Fibroblast of lung (primary cell): ENCODE data around the gene NRROS. TPM values are rescaled to one million over a fixed set of nuclear protein-coding genes. Genes with fewer than 3 reads are reported as not detected.

ENCODE experiments used
- DNase-seq, 2 donors: peaks; one replicate each; pipeline versions ENCODE4 v3.0.0 to v3.0.0-alpha.2; 2010; ENCODE audit warnings: low read depth in 2 of 2
- H2AFZ ChIP-seq: 2 replicates; pipeline ENCODE4 v1.5.1; 2012; ENCODE audit warnings: low read length, control low read depth, inconsistent platforms
- H3K27ac ChIP-seq: 2 replicates; pipeline ENCODE4 v1.5.1; 2011; ENCODE audit warnings: low read length, control low read depth; ENCODE audit not compliant: insufficient read depth
- H3K27me3 ChIP-seq: 2 replicates; pipeline ENCODE4 v1.5.1; 2011; ENCODE audit warnings: mild to moderate bottlenecking, low read length; ENCODE audit not compliant: control insufficient read depth, insufficient read depth
- H3K36me3 ChIP-seq: 2 replicates; pipeline ENCODE4 v1.5.1; 2011; ENCODE audit warnings: low read length; ENCODE audit not compliant: control insufficient read depth, insufficient read depth
- H3K4me1 ChIP-seq: 2 replicates; pipeline ENCODE4 v1.5.1; 2011; ENCODE audit warnings: low read length; ENCODE audit not compliant: control insufficient read depth, insufficient read depth; ENCODE audit errors: extremely low read depth
- H3K4me2 ChIP-seq: 2 replicates; pipeline ENCODE4 v1.5.1; 2011; ENCODE audit warnings: low read length, control low read depth; ENCODE audit not compliant: insufficient read depth; ENCODE audit errors: extremely low read depth
- H3K4me3 ChIP-seq, 4 experiments: fragments of 200-600 bp in 1 of 4; sonication (generic) in 1 of 4; replicated peaks in 1 of 4; 2 replicates each; pipeline ENCODE4 v1.5.1; 2011 to 2016; ENCODE audit warnings: low read length in 4 of 4, low read depth in 3 of 4, mild to moderate bottlenecking in 3 of 4, control low read depth in 2 of 4, inconsistent platforms in 1 of 4, mixed read lengths in 1 of 4; ENCODE audit not compliant: insufficient read depth in 1 of 4; ENCODE audit errors: control extremely low read depth in 1 of 4
- H3K79me2 ChIP-seq: 2 replicates; pipeline ENCODE4 v1.5.1; 2012; ENCODE audit warnings: mild to moderate bottlenecking, low read length, inconsistent platforms; ENCODE audit not compliant: control insufficient read depth, insufficient read depth
- H3K9ac ChIP-seq: 2 replicates; pipeline ENCODE4 v1.5.1; 2011; ENCODE audit warnings: mild to moderate bottlenecking, low read length, control low read depth; ENCODE audit not compliant: insufficient read depth
- H3K9me3 ChIP-seq: 2 replicates; pipeline ENCODE4 v1.5.1; 2012; ENCODE audit warnings: low read depth, low read length; ENCODE audit not compliant: control insufficient read depth, insufficient read depth
- H4K20me1 ChIP-seq: 2 replicates; pipeline ENCODE4 v1.5.1; 2011; ENCODE audit warnings: low read length; ENCODE audit not compliant: control insufficient read depth, insufficient read depth; ENCODE audit errors: extremely low read depth
- EZH2 ChIP-seq: IDR thresholded peaks from 2 replicates; pipeline ENCODE4 v1.5.1; 2012; ENCODE audit warnings: low read length, control low read depth, mild to moderate bottlenecking; ENCODE audit errors: missing control alignments
- polyA plus RNA-seq, 2 donors: library from polyadenylated mRNA; depleted of rRNA in 1 of 2; stranded (reverse) in 1 of 2; unstranded in 1 of 2; fragments of >200 nt; gene quantifications; 2 replicates each; pipeline ENCODE4 v1.2.1, GENCODE V29; 2011 to 2012; ENCODE audit warnings: missing spikeins in 1 of 2
- total RNA-seq: library from RNA; depleted of rRNA; stranded (reverse); fragments of >200 nt; gene quantifications from 2 replicates; pipeline ENCODE4 v1.2.1, GENCODE V29; 2014
- TF ChIP-seq, protein P1 (sequence below), 2 donors: IDR thresholded peaks in 1 of 2; conservative IDR thresholded peaks in 1 of 2; 1 replicate in 1 of 2; 2 replicates in 1 of 2; pipeline ENCODE4 v1.5.1; 2011 to 2012; ENCODE audit warnings: low read length in 2 of 2, control low read depth in 1 of 2, inconsistent platforms in 1 of 2, low read depth in 1 of 2, mild to moderate bottlenecking in 1 of 2

NRROS gene
- total and polyA plus RNA-seq, 2 donors (not counting 1 experiment from before 2014, with no cell fraction given), result 0.08 to 0.33 TPM

DNA sequence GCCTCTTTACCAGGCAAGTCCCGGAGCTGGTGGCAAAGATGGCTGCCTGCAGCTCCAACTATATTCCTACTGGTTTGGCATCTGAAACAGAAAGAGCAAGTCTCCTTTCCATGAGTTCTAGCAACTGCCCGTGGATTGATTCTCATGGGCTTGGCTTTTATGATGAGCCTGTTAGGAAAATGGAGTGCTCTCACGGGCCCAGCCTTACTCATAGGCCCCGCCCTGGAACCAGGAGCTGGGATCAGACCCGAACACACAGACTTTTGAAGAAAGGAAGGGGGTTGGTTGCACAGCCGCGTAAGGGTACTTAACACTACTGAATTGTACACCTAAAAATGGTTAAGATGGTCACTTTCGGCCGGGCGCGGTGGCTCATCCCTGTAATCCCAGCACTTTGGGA is 2.9 kb downstream of the NRROS start:
- TF ChIP-seq, protein P1, sequence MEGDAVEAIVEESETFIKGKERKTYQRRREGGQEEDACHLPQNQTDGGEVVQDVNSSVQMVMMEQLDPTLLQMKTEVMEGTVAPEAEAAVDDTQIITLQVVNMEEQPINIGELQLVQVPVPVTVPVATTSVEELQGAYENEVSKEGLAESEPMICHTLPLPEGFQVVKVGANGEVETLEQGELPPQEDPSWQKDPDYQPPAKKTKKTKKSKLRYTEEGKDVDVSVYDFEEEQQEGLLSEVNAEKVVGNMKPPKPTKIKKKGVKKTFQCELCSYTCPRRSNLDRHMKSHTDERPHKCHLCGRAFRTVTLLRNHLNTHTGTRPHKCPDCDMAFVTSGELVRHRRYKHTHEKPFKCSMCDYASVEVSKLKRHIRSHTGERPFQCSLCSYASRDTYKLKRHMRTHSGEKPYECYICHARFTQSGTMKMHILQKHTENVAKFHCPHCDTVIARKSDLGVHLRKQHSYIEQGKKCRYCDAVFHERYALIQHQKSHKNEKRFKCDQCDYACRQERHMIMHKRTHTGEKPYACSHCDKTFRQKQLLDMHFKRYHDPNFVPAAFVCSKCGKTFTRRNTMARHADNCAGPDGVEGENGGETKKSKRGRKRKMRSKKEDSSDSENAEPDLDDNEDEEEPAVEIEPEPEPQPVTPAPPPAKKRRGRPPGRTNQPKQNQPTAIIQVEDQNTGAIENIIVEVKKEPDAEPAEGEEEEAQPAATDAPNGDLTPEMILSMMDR (conservative IDR thresholded peaks at IDR 0.05 in 1 of 2, IDR thresholded peaks at IDR 0.05 in 1 of 2; ENCODE audit: low read depth in 1 of 2, low read length in 2 of 2), result no peak
- TF ChIP-seq EZH2, result no peak
- no peak for DNase-seq
- Histone ChIP-seq H3K79me2 (no peaks in the 10 kb centered on the region), H2AFZ (no peak overlapping the region), H3K4me3 (no peak overlapping the region), H3K9me3 (no peaks in the 10 kb centered on the region), H3K4me1 (no peaks in the 10 kb centered on the region), H3K4me2 (no peak overlapping the region), H4K20me1 (no peaks in the 10 kb centered on the region), H3K27ac (no peak overlapping the region), H3K36me3 (no peaks in the 10 kb centered on the region), H3K27me3 (no peaks in the 10 kb centered on the region), H3K9ac (no peak overlapping the region)

DNA sequence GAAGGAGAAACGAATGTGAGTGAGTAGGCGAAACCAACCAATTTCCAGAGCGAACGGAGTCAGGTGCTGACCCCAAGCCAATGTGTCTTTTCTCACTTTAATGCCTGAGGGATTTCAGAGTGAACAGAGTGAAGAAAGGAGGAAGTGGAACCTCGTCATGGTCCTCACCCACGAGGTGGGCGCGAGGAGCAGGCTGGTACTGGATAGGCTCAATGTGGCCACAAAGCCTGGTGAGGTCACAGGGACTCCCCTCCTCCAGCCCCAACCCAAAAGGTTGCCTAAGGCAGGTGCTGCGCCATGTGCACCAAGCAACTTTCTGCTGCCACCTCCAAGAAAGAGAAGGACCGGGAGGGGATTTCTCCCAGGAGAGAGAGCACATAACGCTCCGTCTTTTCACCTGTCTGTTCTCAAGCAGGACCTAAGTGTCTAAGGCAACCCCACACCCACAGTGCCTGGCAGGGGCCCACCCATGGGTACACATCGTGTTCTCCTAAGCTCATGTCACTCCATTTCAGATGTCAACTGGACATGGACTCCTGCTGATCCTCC is 3.8 kb downstream of the NRROS start:
- Histone ChIP-seq H3K9me3 (no peaks in the 10 kb centered on the region), H3K27me3 (no peaks in the 10 kb centered on the region), H3K9ac (no peak overlapping the region), H3K4me3 (no peak overlapping the region), H3K27ac (no peak overlapping the region), H4K20me1 (no peaks in the 10 kb centered on the region), H3K79me2 (no peaks in the 10 kb centered on the region), H2AFZ (no peak overlapping the region), H3K4me1 (no peaks in the 10 kb centered on the region), H3K4me2 (no peak overlapping the region), H3K36me3 (no peaks in the 10 kb centered on the region)
- TF ChIP-seq, protein P1 (conservative IDR thresholded peaks at IDR 0.05 in 1 of 2, IDR thresholded peaks at IDR 0.05 in 1 of 2; ENCODE audit: low read depth in 1 of 2, low read length in 2 of 2), result no peak
- TF ChIP-seq EZH2, result no peak
- no peak for DNase-seq

DNA sequence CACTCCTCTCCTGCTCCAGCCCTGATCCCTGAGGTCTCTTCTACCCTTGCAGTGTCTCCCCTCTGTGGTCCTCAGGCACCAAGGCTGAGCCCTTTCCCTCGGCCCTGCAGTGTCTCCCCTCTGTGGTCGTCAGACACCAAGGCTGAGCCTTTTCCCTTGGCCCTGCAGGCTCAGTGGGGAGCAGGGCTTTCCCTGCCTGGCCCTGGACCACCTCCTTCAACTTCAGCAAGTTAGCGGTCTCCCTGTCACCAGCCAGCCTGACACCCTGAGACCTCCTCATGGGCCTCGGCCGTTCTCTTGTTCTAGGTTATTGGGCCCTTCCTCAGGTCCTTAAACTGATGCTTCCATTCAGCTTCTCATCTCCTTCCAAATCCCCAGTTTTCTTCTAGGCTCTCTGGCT is 4.3 kb downstream of the NRROS start:
- Histone ChIP-seq H3K4me3 (no peak overlapping the region), H3K27ac (no peak overlapping the region), H3K4me1 (no peaks in the 10 kb centered on the region), H2AFZ (no peak overlapping the region), H3K36me3 (no peaks in the 10 kb centered on the region), H3K4me2 (no peak overlapping the region), H3K9me3 (no peaks in the 10 kb centered on the region), H3K27me3 (no peaks in the 10 kb centered on the region), H3K9ac (no peak overlapping the region), H4K20me1 (no peaks in the 10 kb centered on the region), H3K79me2 (no peaks in the 10 kb centered on the region)
- no peak for DNase-seq
- no peak for TF ChIP-seq EZH2
- TF ChIP-seq, protein P1 (conservative IDR thresholded peaks at IDR 0.05 in 1 of 2, IDR thresholded peaks at IDR 0.05 in 1 of 2; ENCODE audit: low read depth in 1 of 2, low read length in 2 of 2), result no peak
